Fibroblast of lung (primary cell): ENCODE data around the gene NUP210. TPM values are rescaled to one million over a fixed set of nuclear protein-coding genes. Genes with fewer than 3 reads are reported as not detected.

ENCODE experiments used
- DNase-seq, 2 donors: peaks; one replicate each; pipeline versions ENCODE4 v3.0.0 to v3.0.0-alpha.2; 2010; ENCODE audit warnings: low read depth in 2 of 2
- H2AFZ ChIP-seq: 2 replicates; pipeline ENCODE4 v1.5.1; 2012; ENCODE audit warnings: low read length, control low read depth, inconsistent platforms
- H3K27ac ChIP-seq: 2 replicates; pipeline ENCODE4 v1.5.1; 2011; ENCODE audit warnings: low read length, control low read depth; ENCODE audit not compliant: insufficient read depth
- H3K27me3 ChIP-seq: 2 replicates; pipeline ENCODE4 v1.5.1; 2011; ENCODE audit warnings: mild to moderate bottlenecking, low read length; ENCODE audit not compliant: control insufficient read depth, insufficient read depth
- H3K36me3 ChIP-seq: 2 replicates; pipeline ENCODE4 v1.5.1; 2011; ENCODE audit warnings: low read length; ENCODE audit not compliant: control insufficient read depth, insufficient read depth
- H3K4me1 ChIP-seq: 2 replicates; pipeline ENCODE4 v1.5.1; 2011; ENCODE audit warnings: low read length; ENCODE audit not compliant: control insufficient read depth, insufficient read depth; ENCODE audit errors: extremely low read depth
- H3K4me2 ChIP-seq: 2 replicates; pipeline ENCODE4 v1.5.1; 2011; ENCODE audit warnings: low read length, control low read depth; ENCODE audit not compliant: insufficient read depth; ENCODE audit errors: extremely low read depth
- H3K4me3 ChIP-seq, 4 experiments: fragments of 200-600 bp in 1 of 4; sonication (generic) in 1 of 4; replicated peaks in 1 of 4; 2 replicates each; pipeline ENCODE4 v1.5.1; 2011 to 2016; ENCODE audit warnings: low read length in 4 of 4, low read depth in 3 of 4, mild to moderate bottlenecking in 3 of 4, control low read depth in 2 of 4, inconsistent platforms in 1 of 4, mixed read lengths in 1 of 4; ENCODE audit not compliant: insufficient read depth in 1 of 4; ENCODE audit errors: control extremely low read depth in 1 of 4
- H3K79me2 ChIP-seq: 2 replicates; pipeline ENCODE4 v1.5.1; 2012; ENCODE audit warnings: mild to moderate bottlenecking, low read length, inconsistent platforms; ENCODE audit not compliant: control insufficient read depth, insufficient read depth
- H3K9ac ChIP-seq: 2 replicates; pipeline ENCODE4 v1.5.1; 2011; ENCODE audit warnings: mild to moderate bottlenecking, low read length, control low read depth; ENCODE audit not compliant: insufficient read depth
- H3K9me3 ChIP-seq: 2 replicates; pipeline ENCODE4 v1.5.1; 2012; ENCODE audit warnings: low read depth, low read length; ENCODE audit not compliant: control insufficient read depth, insufficient read depth
- H4K20me1 ChIP-seq: 2 replicates; pipeline ENCODE4 v1.5.1; 2011; ENCODE audit warnings: low read length; ENCODE audit not compliant: control insufficient read depth, insufficient read depth; ENCODE audit errors: extremely low read depth
- CTCF ChIP-seq, 2 donors: IDR thresholded peaks in 1 of 2; conservative IDR thresholded peaks in 1 of 2; 1 replicate in 1 of 2; 2 replicates in 1 of 2; pipeline ENCODE4 v1.5.1; 2011 to 2012; ENCODE audit warnings: low read length in 2 of 2, control low read depth in 1 of 2, inconsistent platforms in 1 of 2, low read depth in 1 of 2, mild to moderate bottlenecking in 1 of 2
- EZH2 ChIP-seq: IDR thresholded peaks from 2 replicates; pipeline ENCODE4 v1.5.1; 2012; ENCODE audit warnings: low read length, control low read depth, mild to moderate bottlenecking; ENCODE audit errors: missing control alignments
- polyA plus RNA-seq, 2 donors: library from polyadenylated mRNA; depleted of rRNA in 1 of 2; stranded (reverse) in 1 of 2; unstranded in 1 of 2; fragments of >200 nt; gene quantifications; 2 replicates each; pipeline ENCODE4 v1.2.1, GENCODE V29; 2011 to 2012; ENCODE audit warnings: missing spikeins in 1 of 2
- total RNA-seq: library from RNA; depleted of rRNA; stranded (reverse); fragments of >200 nt; gene quantifications from 2 replicates; pipeline ENCODE4 v1.2.1, GENCODE V29; 2014

Gene NUP210
- total and polyA plus RNA-seq, 2 donors (not counting 1 experiment from before 2014, with no cell fraction given) = 0.09 to 0.33 TPM

DNA sequence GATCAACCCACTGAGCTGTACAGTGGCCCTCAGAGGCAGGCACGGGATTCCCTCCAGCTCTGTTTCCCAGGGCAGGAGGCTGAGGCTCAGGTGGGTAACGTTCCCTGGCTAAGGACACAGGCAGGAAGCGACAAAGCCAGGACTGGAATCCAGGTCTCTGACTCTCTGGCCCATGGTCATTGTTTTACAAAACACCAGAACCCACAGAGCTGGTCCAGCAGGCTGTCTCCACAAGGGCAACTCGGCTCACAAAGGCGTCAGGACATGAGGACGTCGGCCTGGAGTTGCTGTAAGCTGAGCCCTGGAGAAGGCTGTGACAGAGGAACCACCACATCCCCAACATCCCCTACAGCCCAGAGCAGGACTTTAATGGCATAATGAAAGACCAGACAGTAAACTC is 30.7 kb downstream of the NUP210 start:
- Histone ChIP-seq H2AFZ (no peak overlapping the region), H3K9me3 (no peaks in the 10 kb centered on the region), H3K79me2 (no peaks in the 10 kb centered on the region), H4K20me1 (no peaks in the 10 kb centered on the region), H3K27ac (no peak overlapping the region), H3K27me3 (no peaks in the 10 kb centered on the region), H3K4me2 (no peak overlapping the region), H3K9ac (no peak overlapping the region), H3K4me1 (no peaks in the 10 kb centered on the region), H3K36me3 (no peaks in the 10 kb centered on the region), H3K4me3 (no peak overlapping the region)
- no peak for DNase-seq
- TF ChIP-seq EZH2 (no peak), CTCF (conservative IDR thresholded peaks at IDR 0.05 in 1 of 2, IDR thresholded peaks at IDR 0.05 in 1 of 2; ENCODE audit: low read depth in 1 of 2, low read length in 2 of 2) (no peak)

DNA sequence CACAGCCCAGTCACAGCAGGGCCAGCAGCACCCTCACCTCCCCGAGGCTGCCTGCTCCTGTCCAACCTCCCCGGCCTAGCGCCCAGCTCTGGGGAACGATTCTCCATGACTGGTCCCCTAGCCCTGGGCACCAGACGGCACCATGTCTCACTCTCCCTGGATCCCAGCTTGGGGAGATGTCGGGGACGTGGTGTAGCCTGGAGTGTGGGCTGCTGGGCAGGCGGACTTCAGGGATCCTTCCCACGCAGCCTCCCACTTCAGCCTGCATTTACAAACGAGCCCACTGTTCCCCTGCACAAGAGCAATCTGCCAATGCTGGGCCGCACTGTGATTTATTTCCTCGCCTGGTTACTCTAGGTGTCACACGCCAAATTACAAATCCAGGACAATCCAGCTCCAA is 31.3 kb downstream of the NUP210 start:
- Histone ChIP-seq H3K36me3 (no peaks in the 10 kb centered on the region), H3K4me2 (no peak overlapping the region), H3K4me1 (no peaks in the 10 kb centered on the region), H3K79me2 (no peaks in the 10 kb centered on the region), H3K27me3 (no peaks in the 10 kb centered on the region), H3K9ac (no peak overlapping the region), H3K27ac (no peak overlapping the region), H4K20me1 (no peaks in the 10 kb centered on the region), H3K9me3 (no peaks in the 10 kb centered on the region), H3K4me3 (no peak overlapping the region), H2AFZ (no peak overlapping the region)
- TF ChIP-seq CTCF (conservative IDR thresholded peaks at IDR 0.05 in 1 of 2, IDR thresholded peaks at IDR 0.05 in 1 of 2; ENCODE audit: low read depth in 1 of 2, low read length in 2 of 2) = no peak
- TF ChIP-seq EZH2 = no peak
- no peak for DNase-seq

- DNase-seq = peak in 1 of 2 donors; percentile 60
- Histone ChIP-seq H2AFZ (no peak overlapping the region), H3K79me2 (no peaks in the 10 kb centered on the region), H3K27ac (no peak overlapping the region), H4K20me1 (no peaks in the 10 kb centered on the region), H3K9me3 (no peaks in the 10 kb centered on the region), H3K9ac (no peak overlapping the region), H3K36me3 (no peaks in the 10 kb centered on the region), H3K4me2 (no peak overlapping the region), H3K4me3 (no peak overlapping the region), H3K27me3 (no peaks in the 10 kb centered on the region), H3K4me1 (peaks cover 3% of the 10 kb centered on the region)
- no peak for TF ChIP-seq EZH2
- no peak for TF ChIP-seq CTCF (conservative IDR thresholded peaks at IDR 0.05 in 1 of 2, IDR thresholded peaks at IDR 0.05 in 1 of 2; ENCODE audit: low read depth in 1 of 2, low read length in 2 of 2)
Observed at GRCh38 chr3:13385373-13385965, 34.7 kb downstream of the NUP210 start.
